ENCODE measurements around the gene EFCC1.
A peak's percentile ranks its signal among the peaks of the same experiment; 100 is the strongest.

EFCC1 gene

GRCh38 chr3:129001101-129001805 lies at the start of gene EFCC1:
Gene EFCC1, plus strand, starts transcription at chr3:129001304. Its CDS starts 325 bp downstream, at chr3:129001629.
- DNase-seq (ENCODE audit: low spot score): peak; percentile 86

- DNase-seq (ENCODE audit: low spot score): no peak
Measured at GRCh38 chr3:128956440-128956839, 44.7 kb upstream of the EFCC1 start.

- DNase-seq (ENCODE audit: low spot score): no peak
Measured at GRCh38 chr3:128965280-128965679, 35.8 kb upstream of the EFCC1 start.

GRCh38 chr3:128965818-128966217 lies 35.3 kb upstream of the EFCC1 start:
- DNase-seq (ENCODE audit: low spot score): no peak

GRCh38 chr3:128967748-128968355 lies 33.3 kb upstream of the EFCC1 start:
- DNase-seq (ENCODE audit: low spot score): no peak

- peak; percentile 64 for DNase-seq (ENCODE audit: low spot score)
Measured at GRCh38 chr3:128969993-128970739, 30.9 kb upstream of the EFCC1 start.

GRCh38 chr3:128970740-128971047 lies 30.4 kb upstream of the EFCC1 start:
- no peak for DNase-seq (ENCODE audit: low spot score)

- no peak for DNase-seq (ENCODE audit: low spot score)
Measured at GRCh38 chr3:128971421-128972100, 29.5 kb upstream of the EFCC1 start.

- DNase-seq (ENCODE audit: low spot score): no peak
Measured at GRCh38 chr3:128973988-128974564, 27.0 kb upstream of the EFCC1 start.

GRCh38 chr3:128975276-128975675 lies 25.8 kb upstream of the EFCC1 start:
- DNase-seq (ENCODE audit: low spot score): no peak

GRCh38 chr3:128983293-128984069 lies 17.6 kb upstream of the EFCC1 start:
- DNase-seq (ENCODE audit: low spot score): peak; percentile 45

GRCh38 chr3:128984596-128984995 lies 16.5 kb upstream of the EFCC1 start:
- no peak for DNase-seq (ENCODE audit: low spot score)

GRCh38 chr3:128987302-128988100 lies 13.6 kb upstream of the EFCC1 start:
- no peak for DNase-seq (ENCODE audit: low spot score)

GRCh38 chr3:128988286-128988685 lies 12.8 kb upstream of the EFCC1 start:
- no peak for DNase-seq (ENCODE audit: low spot score)

- DNase-seq (ENCODE audit: low spot score): no peak
Measured at GRCh38 chr3:128991355-128991895, 9.7 kb upstream of the EFCC1 start.

- DNase-seq (ENCODE audit: low spot score): no peak
Measured at GRCh38 chr3:128992926-128993460, 8.1 kb upstream of the EFCC1 start.

GRCh38 chr3:128993461-128994172 lies 7.5 kb upstream of the EFCC1 start, which contains the start of gene CFAP92:
Gene CFAP92, minus strand, starts transcription at chr3:128994076. Its CDS starts 772 bp downstream, at chr3:128993304.
- DNase-seq (ENCODE audit: low spot score): peak; percentile 94

- no peak for DNase-seq (ENCODE audit: low spot score)
Measured at GRCh38 chr3:128994173-128994512, 7.0 kb upstream of the EFCC1 start.
